HepG2 (cell line): Measurements from ENCODE around the gene CDR2L. TPM values are rescaled to one million over a fixed set of nuclear protein-coding genes. Genes with fewer than 3 reads are reported as not detected.

Experiments
- AKAP8 ChIP-seq: sonication (generic); formaldehyde crosslinking; IDR thresholded peaks from 2 replicates; pipeline ENCODE4 v1.5.1; 2020; ENCODE audit warnings: mild to moderate bottlenecking, missing genetic modification reagents
- ARHGAP35 ChIP-seq: sonication (generic); formaldehyde crosslinking; IDR thresholded peaks from 2 replicates; pipeline ENCODE4 v1.9.0; 2022; ENCODE audit warnings: mild to moderate bottlenecking, inconsistent platforms, moderate library complexity, missing genetic modification reagents, borderline replicate concordance
- GATAD1 ChIP-seq: IDR thresholded peaks from 2 replicates; pipeline ENCODE4 v1.6.1; 2016; ENCODE audit warnings: missing genetic modification reagents, missing compliant biosample characterization
- HNF1A ChIP-seq, 2 experiments: sonication (generic) in 1 of 2; formaldehyde crosslinking in 1 of 2; IDR thresholded peaks; 2 replicates each; pipeline versions ENCODE4 v1.4.0 to v1.6.1; 2016 to 2020; ENCODE audit warnings: borderline replicate concordance in 1 of 2, low read depth in 1 of 2, mild to moderate bottlenecking in 1 of 2, missing genetic modification reagents in 1 of 2
- KDM1A ChIP-seq: IDR thresholded peaks from 2 replicates; pipeline ENCODE4 v1.6.1; 2016; ENCODE audit warnings: missing compliant biosample characterization
- KMT2B ChIP-seq: IDR thresholded peaks from 2 replicates; pipeline ENCODE4 v1.6.1; 2016; ENCODE audit warnings: missing genetic modification reagents, missing compliant biosample characterization
- PRMT3 ChIP-seq: sonication (generic); formaldehyde crosslinking; IDR thresholded peaks from 2 replicates; pipeline ENCODE4 v1.8.1; 2022; ENCODE audit warnings: low read depth, mild to moderate bottlenecking, moderate library complexity, missing genetic modification reagents, borderline replicate concordance
- SIX1 ChIP-seq: sonication (generic); formaldehyde crosslinking; IDR thresholded peaks from 2 replicates; pipeline ENCODE4 v1.4.0; 2020; ENCODE audit warnings: missing genetic modification reagents, borderline replicate concordance
- SNRNP70 ChIP-seq: fragments of 200-400 bp; formaldehyde crosslinking; IDR thresholded peaks from 2 replicates; pipeline ENCODE4 v1.6.1; 2017; ENCODE audit warnings: mild to moderate bottlenecking, low read depth, low read length, moderate library complexity
- TCF7 ChIP-seq: sonication (generic); IDR thresholded peaks from 2 replicates; pipeline ENCODE4 v1.6.1; 2016; ENCODE audit warnings: antibody characterized with exemption, low read depth
- ZBTB20 ChIP-seq: sonication (generic); formaldehyde crosslinking; IDR thresholded peaks from 2 replicates; pipeline ENCODE4 v1.8.1; 2023; ENCODE audit warnings: missing genetic modification reagents, low read depth, mild to moderate bottlenecking, borderline replicate concordance
- ZC3H4 ChIP-seq: sonication (generic); formaldehyde crosslinking; IDR thresholded peaks from 2 replicates; pipeline ENCODE4 v1.4.0; 2020; ENCODE audit warnings: missing genetic modification reagents, borderline replicate concordance
- ZMAT5 ChIP-seq: sonication (generic); formaldehyde crosslinking; IDR thresholded peaks from 2 replicates; pipeline ENCODE4 v1.5.0; 2020; ENCODE audit warnings: mild to moderate bottlenecking, low read depth, missing genetic modification reagents, borderline replicate concordance
- ZNF770 ChIP-seq: sonication (generic); formaldehyde crosslinking; IDR thresholded peaks from 2 replicates; pipeline ENCODE4 v1.5.0; 2020; ENCODE audit warnings: mild to moderate bottlenecking, missing genetic modification reagents
- polyA plus RNA-seq, 8 experiments: library from polyadenylated mRNA; depleted of rRNA in 3 of 8; stranded (reverse) in 7 of 8; unstranded in 1 of 8; fragments of >200 nt; fragmentation: Illumina TruSeq in 4 of 8; extraction: Trizol in 4 of 8; gene quantifications; 2 replicates each; pipeline versions ENCODE4 v1.2.1 to v1.2.3, GENCODE V29; 2011 to 2016; ENCODE audit warnings: low read depth in 4 of 8, missing spikeins in 1 of 8, mixed read lengths in 1 of 8; ENCODE audit not compliant: insufficient read depth in 1 of 8
- total RNA-seq, 5 experiments: library from RNA; depleted of rRNA; stranded (reverse); fragments of >200 nt; fragmentation: Illumina TruSeq; extraction: Trizol; gene quantifications; 2 replicates each; pipeline ENCODE4 v1.2.3, GENCODE V29; 2016; ENCODE audit warnings: low read depth in 1 of 5
- TF ChIP-seq, protein P1 (sequence below): sonication (generic); formaldehyde crosslinking; IDR thresholded peaks from 2 replicates; pipeline ENCODE4 v1.4.0; 2020; ENCODE audit warnings: missing genetic modification reagents; ENCODE audit errors: not compliant biosample characterization
- TF ChIP-seq, protein P2 (sequence below): sonication (generic); formaldehyde crosslinking; IDR thresholded peaks from 2 replicates; pipeline ENCODE4 v1.4.0; 2020; ENCODE audit warnings: missing genetic modification reagents, borderline replicate concordance

Gene CDR2L
- total and polyA plus RNA-seq, 2 of the 13 experiments (the other 11 are each of a cell fraction or from before 2014, with no cell fraction given), result 1.9 to 2.1 TPM

DNA sequence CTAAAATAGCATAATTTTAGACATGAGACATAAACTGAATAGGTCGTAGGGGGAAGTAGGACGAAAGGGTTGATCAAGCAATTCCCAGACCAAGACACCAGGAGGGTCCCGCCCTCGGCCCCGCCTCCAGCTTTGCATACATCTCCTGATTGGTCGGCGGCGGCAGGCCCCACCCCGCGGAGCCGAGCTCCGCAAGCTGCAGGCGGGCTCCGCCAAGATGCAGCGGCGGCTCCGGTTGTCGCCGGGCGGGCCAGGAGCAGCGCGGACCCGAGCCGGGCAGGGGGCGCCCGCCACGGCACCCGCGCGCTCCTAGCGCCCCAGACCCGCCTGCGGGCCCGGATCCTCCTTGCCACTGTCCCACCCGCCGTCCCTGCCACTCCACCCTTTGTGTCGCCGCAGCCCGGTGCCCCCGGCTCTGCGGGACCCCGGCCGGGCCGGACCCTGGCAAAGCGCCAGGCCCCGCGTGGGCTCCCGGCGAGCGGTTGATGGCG lies at the start of gene CDR2L (continued):
- TF ChIP-seq ZMAT5 (CRISPR knock-in tag) (no peak), SNRNP70 (no peak), ARHGAP35 (CRISPR knock-in tag) (no peak), SIX1 (no peak), KMT2B (no peak; the same call in 1 of the 2 replicates), GATAD1 (no peak), PRMT3 (CRISPR knock-in tag) (no peak; the same call in 1 of the 2 replicates), AKAP8 (CRISPR knock-in tag) (no peak), HNF1A (IDR thresholded peaks at IDR 0.05; ENCODE audit: low read depth) (no peak), HNF1A (CRISPR knock-in tag; IDR thresholded peaks at IDR 0.05; ENCODE audit: borderline replicate concordance) (peak; percentile 39; the same call in 1 of the 2 replicates), ZC3H4 (CRISPR knock-in tag) (no peak), ZBTB20 (CRISPR knock-in tag) (no peak), ZNF770 (CRISPR knock-in tag) (peak; percentile 11; the same call in 1 of the 2 replicates), TCF7 (no peak), KDM1A (CRISPR knock-in tag) (no peak)
- TF ChIP-seq, protein P1, sequence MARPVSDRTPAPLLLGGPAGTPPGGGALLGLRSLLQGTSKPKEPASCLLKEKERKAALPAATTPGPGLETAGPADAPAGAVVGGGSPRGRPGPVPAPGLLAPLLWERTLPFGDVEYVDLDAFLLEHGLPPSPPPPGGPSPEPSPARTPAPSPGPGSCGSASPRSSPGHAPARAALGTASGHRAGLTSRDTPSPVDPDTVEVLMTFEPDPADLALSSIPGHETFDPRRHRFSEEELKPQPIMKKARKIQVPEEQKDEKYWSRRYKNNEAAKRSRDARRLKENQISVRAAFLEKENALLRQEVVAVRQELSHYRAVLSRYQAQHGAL, result no peak
- TF ChIP-seq, protein P2, sequence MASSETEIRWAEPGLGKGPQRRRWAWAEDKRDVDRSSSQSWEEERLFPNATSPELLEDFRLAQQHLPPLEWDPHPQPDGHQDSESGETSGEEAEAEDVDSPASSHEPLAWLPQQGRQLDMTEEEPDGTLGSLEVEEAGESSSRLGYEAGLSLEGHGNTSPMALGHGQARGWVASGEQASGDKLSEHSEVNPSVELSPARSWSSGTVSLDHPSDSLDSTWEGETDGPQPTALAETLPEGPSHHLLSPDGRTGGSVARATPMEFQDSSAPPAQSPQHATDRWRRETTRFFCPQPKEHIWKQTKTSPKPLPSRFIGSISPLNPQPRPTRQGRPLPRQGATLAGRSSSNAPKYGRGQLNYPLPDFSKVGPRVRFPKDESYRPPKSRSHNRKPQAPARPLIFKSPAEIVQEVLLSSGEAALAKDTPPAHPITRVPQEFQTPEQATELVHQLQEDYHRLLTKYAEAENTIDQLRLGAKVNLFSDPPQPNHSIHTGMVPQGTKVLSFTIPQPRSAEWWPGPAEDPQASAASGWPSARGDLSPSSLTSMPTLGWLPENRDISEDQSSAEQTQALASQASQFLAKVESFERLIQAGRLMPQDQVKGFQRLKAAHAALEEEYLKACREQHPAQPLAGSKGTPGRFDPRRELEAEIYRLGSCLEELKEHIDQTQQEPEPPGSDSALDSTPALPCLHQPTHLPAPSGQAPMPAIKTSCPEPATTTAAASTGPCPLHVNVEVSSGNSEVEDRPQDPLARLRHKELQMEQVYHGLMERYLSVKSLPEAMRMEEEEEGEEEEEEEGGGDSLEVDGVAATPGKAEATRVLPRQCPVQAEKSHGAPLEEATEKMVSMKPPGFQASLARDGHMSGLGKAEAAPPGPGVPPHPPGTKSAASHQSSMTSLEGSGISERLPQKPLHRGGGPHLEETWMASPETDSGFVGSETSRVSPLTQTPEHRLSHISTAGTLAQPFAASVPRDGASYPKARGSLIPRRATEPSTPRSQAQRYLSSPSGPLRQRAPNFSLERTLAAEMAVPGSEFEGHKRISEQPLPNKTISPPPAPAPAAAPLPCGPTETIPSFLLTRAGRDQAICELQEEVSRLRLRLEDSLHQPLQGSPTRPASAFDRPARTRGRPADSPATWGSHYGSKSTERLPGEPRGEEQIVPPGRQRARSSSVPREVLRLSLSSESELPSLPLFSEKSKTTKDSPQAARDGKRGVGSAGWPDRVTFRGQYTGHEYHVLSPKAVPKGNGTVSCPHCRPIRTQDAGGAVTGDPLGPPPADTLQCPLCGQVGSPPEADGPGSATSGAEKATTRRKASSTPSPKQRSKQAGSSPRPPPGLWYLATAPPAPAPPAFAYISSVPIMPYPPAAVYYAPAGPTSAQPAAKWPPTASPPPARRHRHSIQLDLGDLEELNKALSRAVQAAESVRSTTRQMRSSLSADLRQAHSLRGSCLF (CRISPR knock-in tag), result no peak
